Vagina (tissue), 2 donors: ENCODE measurements around the gene ACO1. TPM values are rescaled to one million over a fixed set of nuclear protein-coding genes. Genes with fewer than 3 reads are reported as not detected.

Experiments used
- DNase-seq, 2 donors: peaks; one replicate each; pipeline ENCODE4 v3.0.0-alpha.2; 2017; ENCODE audit errors: extremely low spot score in 2 of 2
- H3K27ac ChIP-seq: fragments of 200-600 bp; sonication (generic); one replicate; pipeline ENCODE4 v1.5.1; 2019
- H3K27me3 ChIP-seq: fragments of 200-600 bp; sonication (generic); one replicate; pipeline ENCODE4 v1.5.1; 2019
- H3K36me3 ChIP-seq, 2 donors: fragments of 200-600 bp; sonication (generic); one replicate each; pipeline ENCODE4 v1.5.1; 2017 to 2019
- H3K4me1 ChIP-seq: fragments of 200-600 bp; sonication (generic); one replicate; pipeline ENCODE4 v1.5.1; 2019
- H3K4me3 ChIP-seq, 2 donors: fragments of 200-600 bp; sonication (generic); 1 replicate in 1 of 2; 2 replicates in 1 of 2; pipeline ENCODE4 v1.5.1; 2016 to 2019
- H3K9me3 ChIP-seq: fragments of 200-600 bp; sonication (generic); one replicate; pipeline ENCODE4 v1.5.1; 2019
- CTCF ChIP-seq, 3 experiments: fragments of 450-650 bp in 2 of 3; fragments of 200-600 bp in 1 of 3; sonication (generic) in 1 of 3; IDR thresholded peaks; one replicate each; pipeline ENCODE4 v1.5.1; 2017 to 2019; ENCODE audit warnings: antibody characterized with exemption in 3 of 3, mild to moderate bottlenecking in 2 of 3, moderate library complexity in 2 of 3
- POLR2A ChIP-seq, 2 donors: fragments of 450-650 bp; IDR thresholded peaks; one replicate each; pipeline ENCODE4 v1.6.1; 2017; ENCODE audit warnings: antibody characterized with exemption in 2 of 2, mild to moderate bottlenecking in 2 of 2, moderate library complexity in 2 of 2
- POLR2AphosphoS5 ChIP-seq, 2 donors: sonication (generic); formaldehyde crosslinking; IDR thresholded peaks; one replicate each; pipeline ENCODE4 v1.9.0; 2017; ENCODE audit warnings: antibody characterized with exemption in 2 of 2, mild to moderate bottlenecking in 2 of 2, low read depth in 1 of 2; ENCODE audit not compliant: insufficient read depth in 1 of 2
- intact Hi-C: fragments of 100-400 bp; cut with DNase I; formaldehyde crosslinking; loops from one replicate; pipeline ENCODE4 v1.15.1; 2023
- total RNA-seq: library from RNA; depleted of rRNA; stranded (reverse); fragments of >200 nt; gene quantifications from one replicate; pipeline ENCODE4 v1.2.3, GENCODE V29; 2016

Gene ACO1
- total RNA-seq, 1 donor from 2014 or later: 23.6 TPM

- TF ChIP-seq POLR2A (IDR thresholded peaks at IDR 0.05) (no peak), CTCF (IDR thresholded peaks at IDR 0.05) (no peak), POLR2AphosphoS5 (IDR thresholded peaks at IDR 0.05; ENCODE audit: insufficient read depth in 1 of 2, low read depth in 1 of 2) (no peak)
- Histone ChIP-seq H3K27me3 (no peaks in the 10 kb centered on the region), H3K4me3 (no peak overlapping the region), H3K36me3 (peaks cover 0 to 65% of the 10 kb centered on the region in 2 donors), H3K9me3 (no peaks in the 10 kb centered on the region), H3K27ac (no peak overlapping the region), H3K4me1 (no peaks in the 10 kb centered on the region)
- no peak for DNase-seq
- intact Hi-C loops: no loop called here
These were observed 69.8 kb downstream of the ACO1 start for GRCh38 chr9:32454280-32454679.

GRCh38 chr9:32455738-32456137 is 71.3 kb downstream of the ACO1 start:
- intact Hi-C loops: no loop called here
- peaks cover 0 to 52% of the 10 kb centered on the region in 2 donors for H3K36me3 ChIP-seq
- no peaks in the 10 kb centered on the region for H3K9me3 ChIP-seq
- no peak overlapping the region for H3K27ac ChIP-seq
- DNase-seq: no peak
- H3K4me1 ChIP-seq: no peaks in the 10 kb centered on the region
- TF ChIP-seq POLR2AphosphoS5 (IDR thresholded peaks at IDR 0.05; ENCODE audit: insufficient read depth in 1 of 2, low read depth in 1 of 2) (no peak), POLR2A (IDR thresholded peaks at IDR 0.05) (no peak), CTCF (IDR thresholded peaks at IDR 0.05) (no peak)
- H3K27me3 ChIP-seq: no peaks in the 10 kb centered on the region
- no peak overlapping the region for H3K4me3 ChIP-seq

DNA sequence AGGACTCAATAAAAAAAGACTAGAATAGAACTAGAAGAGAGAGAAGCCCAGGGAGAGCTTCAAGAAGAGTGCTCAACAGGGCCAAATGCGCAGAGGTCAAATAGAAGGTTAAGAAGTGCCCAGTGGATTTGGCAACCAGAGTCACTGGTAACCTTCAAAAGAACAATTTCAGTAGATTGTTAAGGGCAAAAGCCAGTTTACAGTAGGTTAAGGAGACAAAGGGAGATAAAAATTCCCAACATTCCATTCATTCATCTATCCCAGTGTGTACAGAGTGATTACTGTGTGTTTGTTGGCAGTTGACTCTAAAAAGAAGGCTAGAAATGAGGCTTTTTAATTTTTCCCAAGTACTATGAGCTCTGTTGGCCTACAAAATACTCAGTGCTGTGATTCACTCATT is 72.1 kb downstream of the ACO1 start:
- Histone ChIP-seq H3K4me3 (no peak overlapping the region), H3K27me3 (no peaks in the 10 kb centered on the region), H3K36me3 (peaks cover 0 to 43% of the 10 kb centered on the region in 2 donors), H3K4me1 (no peaks in the 10 kb centered on the region), H3K9me3 (no peaks in the 10 kb centered on the region), H3K27ac (no peak overlapping the region)
- intact Hi-C loops: no loop called here
- DNase-seq: no peak
- TF ChIP-seq POLR2A (IDR thresholded peaks at IDR 0.05): no peak
- TF ChIP-seq POLR2AphosphoS5 (IDR thresholded peaks at IDR 0.05; ENCODE audit: insufficient read depth in 1 of 2, low read depth in 1 of 2): no peak
- TF ChIP-seq CTCF (IDR thresholded peaks at IDR 0.05): no peak

- no peaks in the 10 kb centered on the region for H3K27me3 ChIP-seq
- H3K36me3 ChIP-seq: peaks cover 0 to 35% of the 10 kb centered on the region in 2 donors
- intact Hi-C loops: no loop called here
- TF ChIP-seq POLR2AphosphoS5 (IDR thresholded peaks at IDR 0.05; ENCODE audit: insufficient read depth in 1 of 2, low read depth in 1 of 2) (no peak), POLR2A (IDR thresholded peaks at IDR 0.05) (no peak), CTCF (IDR thresholded peaks at IDR 0.05) (no peak)
- no peaks in the 10 kb centered on the region for H3K4me1 ChIP-seq
- H3K27ac ChIP-seq: no peak overlapping the region
- DNase-seq: no peak
- no peaks in the 10 kb centered on the region for H3K9me3 ChIP-seq
- no peak overlapping the region for H3K4me3 ChIP-seq
These were observed 79.3 kb downstream of the ACO1 start for GRCh38 chr9:32463500-32464293.

DNA sequence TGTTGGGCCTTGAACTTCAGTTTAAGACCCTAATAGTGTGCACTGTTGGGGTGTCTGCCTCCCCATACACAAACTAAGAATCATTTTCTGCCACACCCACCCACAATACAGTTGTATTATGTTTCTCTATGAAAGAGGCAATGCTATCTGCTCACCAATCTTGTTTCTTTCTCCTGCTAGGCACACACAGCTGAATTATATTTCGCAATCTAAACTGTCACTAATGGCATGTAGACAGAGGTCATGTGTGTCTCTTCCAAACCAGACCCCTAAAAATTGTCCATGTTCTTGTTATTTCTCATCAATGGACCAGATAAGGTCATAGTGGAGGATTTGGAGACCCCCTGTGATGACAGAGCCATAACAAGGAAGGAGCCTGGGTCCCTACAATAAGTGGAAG is 84.3 kb downstream of the ACO1 start:
- peaks cover 0 to 36% of the 10 kb centered on the region in 2 donors for H3K36me3 ChIP-seq
- no peak for TF ChIP-seq POLR2A (IDR thresholded peaks at IDR 0.05)
- no peak for TF ChIP-seq POLR2AphosphoS5 (IDR thresholded peaks at IDR 0.05; ENCODE audit: insufficient read depth in 1 of 2, low read depth in 1 of 2)
- TF ChIP-seq CTCF (IDR thresholded peaks at IDR 0.05): no peak
- intact Hi-C loops: no loop called here

More for the DNA sequence above, 84.3 kb downstream of the ACO1 start:
- H3K27ac ChIP-seq: no peak overlapping the region
- no peak for DNase-seq
- H3K9me3 ChIP-seq: no peaks in the 10 kb centered on the region
- H3K4me3 ChIP-seq: no peak overlapping the region
- H3K4me1 ChIP-seq: no peaks in the 10 kb centered on the region
- no peaks in the 10 kb centered on the region for H3K27me3 ChIP-seq
